GM12801 (cell line): ENCODE results near the gene RIPK4.

Source experiments
- TF ChIP-seq, protein P1 (sequence below): IDR thresholded peaks from one replicate; pipeline ENCODE4 v1.5.1; 2011; ENCODE audit warnings: control low read depth; ENCODE audit not compliant: insufficient read length; ENCODE audit errors: extremely low read depth

RIPK4 gene

DNA sequence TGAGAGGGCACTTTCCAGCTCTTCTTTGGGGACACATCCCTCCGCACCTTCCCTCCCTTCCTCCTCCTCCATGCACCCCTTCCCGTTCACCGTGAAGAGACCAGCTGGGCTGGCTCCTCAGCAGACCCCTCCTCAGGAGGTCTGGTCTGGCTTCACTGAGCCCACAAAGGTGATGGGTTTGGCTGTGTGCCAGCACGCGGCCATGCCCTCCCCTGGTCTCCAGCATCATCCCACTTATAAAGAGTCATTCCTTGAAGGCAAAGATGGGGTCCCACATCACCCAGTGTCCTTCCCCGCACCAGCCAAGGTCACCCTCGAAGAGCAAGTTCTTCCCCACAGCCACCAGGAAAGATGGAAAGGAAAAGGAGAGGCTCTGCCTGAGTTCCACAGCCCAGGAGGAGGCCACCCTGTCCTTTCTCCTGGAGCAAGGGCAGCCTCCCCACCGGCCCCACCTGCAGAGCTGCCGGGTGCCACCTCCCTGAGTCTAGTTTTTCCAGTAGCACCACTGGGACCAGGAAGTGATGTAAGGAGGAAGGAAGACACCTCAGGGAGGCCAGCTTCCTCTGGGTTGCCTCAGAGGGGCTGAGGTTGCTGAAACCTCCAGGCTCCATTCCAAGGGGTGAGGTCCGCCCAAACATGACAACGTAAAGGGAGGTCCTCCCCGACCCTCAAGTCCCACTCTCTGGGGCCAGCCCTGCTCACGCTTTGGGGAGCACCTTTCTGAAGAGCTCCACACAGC is 32.7 kb downstream of the RIPK4 start:
- TF ChIP-seq, protein P1, sequence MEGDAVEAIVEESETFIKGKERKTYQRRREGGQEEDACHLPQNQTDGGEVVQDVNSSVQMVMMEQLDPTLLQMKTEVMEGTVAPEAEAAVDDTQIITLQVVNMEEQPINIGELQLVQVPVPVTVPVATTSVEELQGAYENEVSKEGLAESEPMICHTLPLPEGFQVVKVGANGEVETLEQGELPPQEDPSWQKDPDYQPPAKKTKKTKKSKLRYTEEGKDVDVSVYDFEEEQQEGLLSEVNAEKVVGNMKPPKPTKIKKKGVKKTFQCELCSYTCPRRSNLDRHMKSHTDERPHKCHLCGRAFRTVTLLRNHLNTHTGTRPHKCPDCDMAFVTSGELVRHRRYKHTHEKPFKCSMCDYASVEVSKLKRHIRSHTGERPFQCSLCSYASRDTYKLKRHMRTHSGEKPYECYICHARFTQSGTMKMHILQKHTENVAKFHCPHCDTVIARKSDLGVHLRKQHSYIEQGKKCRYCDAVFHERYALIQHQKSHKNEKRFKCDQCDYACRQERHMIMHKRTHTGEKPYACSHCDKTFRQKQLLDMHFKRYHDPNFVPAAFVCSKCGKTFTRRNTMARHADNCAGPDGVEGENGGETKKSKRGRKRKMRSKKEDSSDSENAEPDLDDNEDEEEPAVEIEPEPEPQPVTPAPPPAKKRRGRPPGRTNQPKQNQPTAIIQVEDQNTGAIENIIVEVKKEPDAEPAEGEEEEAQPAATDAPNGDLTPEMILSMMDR = no peak

DNA sequence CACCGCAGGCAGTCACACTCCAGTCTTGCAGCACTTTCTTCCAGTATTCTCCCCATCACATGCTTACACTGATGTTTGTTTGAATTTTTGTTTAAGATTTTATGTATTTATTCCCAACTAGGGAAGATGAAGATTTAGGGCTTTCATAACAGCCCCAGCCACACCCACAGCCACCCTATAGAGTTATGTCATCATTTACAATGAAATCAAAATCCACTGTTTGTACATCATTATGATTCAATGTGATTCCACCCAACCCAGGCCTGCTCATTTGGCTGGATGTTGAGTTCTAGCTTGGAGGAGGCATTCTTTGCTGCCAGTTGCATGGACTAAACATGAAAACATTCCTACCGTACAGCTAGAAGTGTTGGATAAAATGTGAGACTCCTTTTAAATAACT is 35.8 kb downstream of the RIPK4 start:
- TF ChIP-seq, protein P1 = no peak

DNA sequence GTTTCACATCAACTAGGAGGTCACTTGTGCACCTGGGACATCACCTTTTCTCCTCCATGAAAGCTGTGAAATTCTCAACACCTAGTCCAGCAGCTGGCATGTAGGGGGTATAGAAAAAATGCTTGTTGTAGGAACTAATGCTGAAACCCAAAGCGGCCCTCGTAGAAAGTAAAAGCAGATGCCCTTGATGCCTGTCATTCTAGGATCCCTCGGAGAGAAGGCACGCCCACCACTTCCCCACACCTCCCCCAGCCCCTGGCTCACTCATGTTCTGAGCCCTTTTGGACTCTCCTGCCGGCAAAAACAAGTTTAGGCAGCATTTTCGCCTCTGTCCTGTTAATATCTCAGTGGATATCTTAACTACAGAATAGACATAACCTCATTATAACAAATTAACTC is 36.5 kb downstream of the RIPK4 start:
- TF ChIP-seq, protein P1 = no peak

DNA sequence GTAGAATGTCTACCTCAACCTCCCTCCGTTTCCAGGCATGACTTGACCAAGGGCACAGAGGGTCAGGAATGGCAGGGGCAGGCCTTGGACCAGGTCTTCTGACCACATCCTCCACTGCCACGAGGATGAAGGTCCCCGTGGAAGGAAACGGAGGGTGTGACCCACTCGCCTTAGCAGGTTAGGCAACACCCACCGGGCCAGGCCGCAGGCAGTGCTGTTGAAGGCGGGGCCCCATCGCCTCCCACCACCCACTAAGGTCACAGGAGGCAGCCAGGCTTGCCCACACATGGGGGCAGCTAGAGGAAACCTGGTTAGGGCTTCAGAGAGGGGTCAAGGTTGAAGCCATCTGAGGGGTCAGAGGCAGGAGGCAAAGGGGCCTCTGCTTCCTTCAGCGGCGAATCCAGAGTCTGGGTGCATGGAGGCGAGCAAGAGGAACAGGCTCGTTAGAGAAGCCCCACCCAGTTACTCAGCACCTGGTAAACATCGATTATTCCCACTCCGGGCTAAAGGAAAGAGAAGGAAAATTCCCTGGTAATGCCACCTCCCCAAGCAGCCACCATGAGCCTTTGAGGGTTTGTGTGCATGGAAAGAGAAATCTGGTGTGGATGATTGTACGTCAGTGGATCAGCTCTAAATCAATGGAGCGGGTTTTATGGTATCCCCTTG is 37.0 kb downstream of the RIPK4 start:
- TF ChIP-seq, protein P1 = no peak

DNA sequence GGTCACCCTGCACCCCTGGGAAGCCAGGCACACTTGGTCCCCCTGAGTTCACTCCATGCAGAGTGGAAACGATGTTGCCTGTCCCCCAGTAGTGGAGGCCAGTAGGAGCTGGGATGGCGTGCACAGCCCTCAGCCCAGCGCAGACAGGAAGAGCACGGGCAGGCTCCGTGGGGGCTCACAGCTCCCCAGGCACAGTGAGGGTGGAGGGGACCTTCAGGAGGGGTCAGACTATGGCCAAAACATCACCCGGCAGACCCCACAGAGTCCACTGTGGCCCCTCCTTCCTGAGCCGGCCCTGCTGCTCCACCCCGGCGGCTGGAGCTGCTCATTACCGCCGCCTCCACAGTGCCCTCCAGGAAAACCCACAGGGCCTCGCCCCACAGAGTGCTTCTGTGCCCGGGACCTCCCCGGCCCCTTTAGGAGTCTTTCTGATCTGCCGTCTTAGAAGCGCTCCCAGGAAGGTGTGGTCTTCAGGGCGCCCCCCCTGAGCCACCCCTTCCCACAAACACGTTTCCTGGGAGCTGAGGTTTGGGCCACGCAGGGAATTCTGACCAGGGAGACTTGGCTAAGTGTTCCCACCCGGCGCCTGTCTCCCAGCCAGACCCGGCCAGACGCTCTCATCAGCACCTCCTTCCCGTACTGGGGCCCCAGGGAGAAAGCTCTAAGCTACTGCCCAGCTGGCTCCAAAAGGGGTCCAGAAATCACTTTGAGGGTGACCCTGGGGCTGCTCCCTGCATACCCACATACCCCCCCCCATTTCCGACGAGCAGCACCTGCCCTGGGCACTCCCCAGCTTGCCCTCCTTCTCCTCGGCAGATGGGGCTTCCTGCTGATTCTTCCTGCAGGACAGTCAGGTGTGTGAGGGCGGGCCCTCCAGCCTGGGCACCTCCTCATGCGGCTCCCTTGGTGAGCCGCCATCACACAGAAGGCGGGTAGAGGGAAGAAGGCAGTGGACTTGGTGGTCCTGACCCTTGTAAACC is 38.8 kb downstream of the RIPK4 start:
- TF ChIP-seq, protein P1 = no peak

DNA sequence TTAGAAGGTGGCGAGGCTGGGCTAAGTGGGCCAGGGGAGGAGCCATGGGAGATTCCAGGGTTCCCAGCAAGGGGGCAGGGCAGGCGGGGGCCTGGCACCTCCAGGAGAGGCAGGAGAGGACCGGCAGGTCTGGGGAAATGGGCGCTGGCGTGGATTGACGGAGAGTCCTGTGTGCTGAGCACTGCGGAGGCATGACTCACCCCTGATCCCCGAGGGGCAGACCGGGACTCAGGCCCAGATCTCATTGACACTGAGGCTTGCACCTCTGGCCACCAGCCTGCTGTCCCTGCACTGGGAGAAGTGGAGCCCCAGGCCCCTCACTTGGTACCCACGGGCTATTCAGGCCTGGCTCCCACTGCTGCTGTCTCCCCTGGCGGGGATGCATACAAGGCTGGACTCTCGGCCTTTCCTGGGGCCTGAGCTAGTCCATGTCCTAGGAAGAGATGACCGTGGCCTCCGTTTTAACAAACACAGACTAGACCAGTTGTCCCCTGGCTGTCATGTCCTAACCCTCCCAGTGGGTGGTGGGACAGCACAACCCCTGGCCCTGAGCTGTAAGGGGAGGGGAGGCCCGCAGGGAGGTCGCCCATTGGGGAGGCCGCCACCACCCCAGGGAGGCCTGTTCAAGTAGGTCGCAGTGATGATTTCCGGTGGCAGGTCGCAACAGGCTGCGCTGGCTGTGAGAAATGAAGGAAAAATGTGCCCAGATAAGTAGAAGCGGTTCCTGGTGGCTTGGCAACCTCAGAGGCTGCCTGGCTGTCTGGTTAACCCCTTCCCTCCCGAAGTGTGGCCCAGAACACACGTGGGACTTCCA is 39.7 kb downstream of the RIPK4 start:
- TF ChIP-seq, protein P1 = no peak

DNA sequence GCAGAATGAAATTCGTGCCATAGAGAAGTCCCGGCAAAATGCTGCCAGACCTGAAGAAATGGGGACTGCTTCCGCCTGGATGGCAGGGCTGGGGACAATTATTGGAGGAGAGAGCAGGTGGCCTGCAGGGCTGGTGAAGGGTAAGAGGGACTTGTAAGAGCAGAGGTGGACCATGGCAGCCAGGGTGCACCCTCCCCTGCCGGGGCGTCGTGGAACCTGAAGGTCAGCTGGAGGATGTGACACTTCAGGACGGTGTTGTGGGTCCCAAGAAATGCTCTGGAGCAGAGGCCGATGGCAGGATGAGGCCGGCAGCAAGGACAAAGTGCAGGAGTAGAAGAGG is 40.3 kb downstream of the RIPK4 start:
- TF ChIP-seq, protein P1 = no peak
